Measurements from ENCODE around the gene YPEL2. TPM values are rescaled to one million over a fixed set of nuclear protein-coding genes. Genes with fewer than 3 reads are reported as not detected.

Gene YPEL2
- total and polyA plus RNA-seq, 2 donors (not counting 1 experiment from before 2014, with no cell fraction given) = 4.8 to 7.8 TPM

DNA sequence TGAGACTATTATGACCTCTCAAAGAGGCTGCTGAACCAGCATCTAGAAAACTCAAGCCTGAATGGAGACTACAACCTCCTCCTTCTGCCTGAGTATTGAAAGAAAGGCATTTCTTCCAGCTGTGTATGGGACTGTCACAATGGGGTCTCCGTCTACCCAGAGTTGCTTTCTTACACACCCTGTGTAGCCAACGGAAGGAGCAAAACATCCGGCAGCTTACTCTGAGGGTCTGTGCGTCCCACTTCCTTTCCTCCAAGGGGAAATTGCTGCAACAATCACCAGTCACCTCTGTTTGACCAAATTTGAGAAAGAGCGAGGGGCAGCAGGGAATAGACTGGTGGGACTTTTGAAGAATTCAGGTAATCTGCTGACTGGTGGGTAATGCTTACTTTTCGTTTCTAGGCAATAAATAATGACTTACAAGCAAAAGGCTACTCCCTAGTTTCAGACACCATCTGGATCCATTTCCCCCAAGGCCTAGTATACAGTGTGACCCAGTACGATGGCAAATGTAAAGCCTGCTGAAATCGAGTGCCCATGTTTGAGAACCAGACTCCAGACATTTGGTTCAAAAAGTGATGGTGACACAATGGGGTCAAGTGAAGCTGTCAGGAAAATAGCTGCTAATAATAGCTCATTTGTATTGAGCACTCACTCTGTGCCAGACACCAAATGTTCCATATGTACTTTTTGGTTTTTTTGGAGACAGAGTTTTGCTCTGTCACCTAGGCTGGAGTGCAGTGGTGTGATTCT, 81.7 kb downstream of the YPEL2 start:
- DNase-seq (ENCODE audit: low read depth in 2 of 2) = no peak
- Histone ChIP-seq H3K79me2 (ENCODE audit: control insufficient read depth, insufficient read depth, low read length) (no peaks in the 10 kb centered on the region), H2AFZ (ENCODE audit: low read length) (no peak overlapping the region), H3K36me3 (ENCODE audit: control insufficient read depth, insufficient read depth, low read length) (no peaks in the 10 kb centered on the region), H4K20me1 (ENCODE audit: control insufficient read depth, extremely low read depth, insufficient read depth, low read length) (no peaks in the 10 kb centered on the region), H3K27me3 (ENCODE audit: control insufficient read depth, insufficient read depth, low read length) (peaks cover 3% of the 10 kb centered on the region), H3K4me3 (replicated peaks in 1 of 4; ENCODE audit: control extremely low read depth in 1 of 4, insufficient read depth in 1 of 4, low read depth in 3 of 4, low read length in 4 of 4) (no peak overlapping the region), H3K4me1 (ENCODE audit: control insufficient read depth, extremely low read depth, insufficient read depth, low read length) (no peaks in the 10 kb centered on the region), H3K27ac (ENCODE audit: insufficient read depth, low read length) (no peak overlapping the region), H3K4me2 (ENCODE audit: extremely low read depth, insufficient read depth, low read length) (no peak overlapping the region), H3K9me3 (ENCODE audit: control insufficient read depth, insufficient read depth, low read depth, low read length) (no peaks in the 10 kb centered on the region), H3K9ac (ENCODE audit: insufficient read depth, low read length) (no peak overlapping the region)
- TF ChIP-seq CTCF (conservative IDR thresholded peaks at IDR 0.05 in 1 of 2, IDR thresholded peaks at IDR 0.05 in 1 of 2; ENCODE audit: low read depth in 1 of 2, low read length in 2 of 2) (no peak), EZH2 (IDR thresholded peaks at IDR 0.05; ENCODE audit: low read length, missing control alignments) (no peak)

- Histone ChIP-seq H3K79me2 (ENCODE audit: control insufficient read depth, insufficient read depth, low read length) (no peaks in the 10 kb centered on the region), H3K27ac (ENCODE audit: insufficient read depth, low read length) (no peak overlapping the region), H3K27me3 (ENCODE audit: control insufficient read depth, insufficient read depth, low read length) (peaks cover 3% of the 10 kb centered on the region), H3K4me2 (ENCODE audit: extremely low read depth, insufficient read depth, low read length) (no peak overlapping the region), H3K36me3 (ENCODE audit: control insufficient read depth, insufficient read depth, low read length) (no peaks in the 10 kb centered on the region), H3K9me3 (ENCODE audit: control insufficient read depth, insufficient read depth, low read depth, low read length) (no peaks in the 10 kb centered on the region), H3K4me1 (ENCODE audit: control insufficient read depth, extremely low read depth, insufficient read depth, low read length) (no peaks in the 10 kb centered on the region), H3K9ac (ENCODE audit: insufficient read depth, low read length) (no peak overlapping the region), H2AFZ (ENCODE audit: low read length) (no peak overlapping the region), H3K4me3 (replicated peaks in 1 of 4; ENCODE audit: control extremely low read depth in 1 of 4, insufficient read depth in 1 of 4, low read depth in 3 of 4, low read length in 4 of 4) (no peak overlapping the region), H4K20me1 (ENCODE audit: control insufficient read depth, extremely low read depth, insufficient read depth, low read length) (no peaks in the 10 kb centered on the region)
- DNase-seq (ENCODE audit: low read depth in 2 of 2) = no peak
- TF ChIP-seq EZH2 (IDR thresholded peaks at IDR 0.05; ENCODE audit: low read length, missing control alignments) (no peak), CTCF (conservative IDR thresholded peaks at IDR 0.05 in 1 of 2, IDR thresholded peaks at IDR 0.05 in 1 of 2; ENCODE audit: low read depth in 1 of 2, low read length in 2 of 2) (no peak)
Observed at GRCh38 chr17:59415397-59415796, 83.9 kb downstream of the YPEL2 start.

GRCh38 chr17:59416184-59416583, 84.7 kb downstream of the YPEL2 start:
- Histone ChIP-seq H3K79me2 (ENCODE audit: control insufficient read depth, insufficient read depth, low read length) (no peaks in the 10 kb centered on the region), H3K9ac (ENCODE audit: insufficient read depth, low read length) (no peak overlapping the region), H4K20me1 (ENCODE audit: control insufficient read depth, extremely low read depth, insufficient read depth, low read length) (no peaks in the 10 kb centered on the region), H3K4me1 (ENCODE audit: control insufficient read depth, extremely low read depth, insufficient read depth, low read length) (no peaks in the 10 kb centered on the region), H3K4me2 (ENCODE audit: extremely low read depth, insufficient read depth, low read length) (no peak overlapping the region), H3K36me3 (ENCODE audit: control insufficient read depth, insufficient read depth, low read length) (no peaks in the 10 kb centered on the region), H3K4me3 (replicated peaks in 1 of 4; ENCODE audit: control extremely low read depth in 1 of 4, insufficient read depth in 1 of 4, low read depth in 3 of 4, low read length in 4 of 4) (no peak overlapping the region), H3K27me3 (ENCODE audit: control insufficient read depth, insufficient read depth, low read length) (peaks cover 3% of the 10 kb centered on the region), H3K27ac (ENCODE audit: insufficient read depth, low read length) (no peak overlapping the region), H2AFZ (ENCODE audit: low read length) (no peak overlapping the region), H3K9me3 (ENCODE audit: control insufficient read depth, insufficient read depth, low read depth, low read length) (no peaks in the 10 kb centered on the region)
- DNase-seq (ENCODE audit: low read depth in 2 of 2) = no peak
- no peak for TF ChIP-seq CTCF (conservative IDR thresholded peaks at IDR 0.05 in 1 of 2, IDR thresholded peaks at IDR 0.05 in 1 of 2; ENCODE audit: low read depth in 1 of 2, low read length in 2 of 2)
- no peak for TF ChIP-seq EZH2 (IDR thresholded peaks at IDR 0.05; ENCODE audit: low read length, missing control alignments)
